Right lobe of liver (tissue), 6 donors: ENCODE measurements around the gene TCEAL6. TPM values are rescaled to one million over a fixed set of nuclear protein-coding genes. Genes with fewer than 3 reads are reported as not detected.
A peak's percentile ranks its signal among the peaks of the same experiment; 100 is the strongest.
"Not testable (repeated sequence)": the region's sequence is repeated elsewhere in the genome, so short reads cannot be mapped to it uniquely, and the experiment has no call there.

ENCODE experiments used
- ATAC-seq, 4 donors: fragments of 200-7000 bp; cut with Tn5 transposase; one replicate each; pipeline ENCODE4 v1.9.1; 2020; ENCODE audit warnings: mild to moderate bottlenecking in 4 of 4, moderate library complexity in 4 of 4
- DNase-seq, 3 donors: peaks; one replicate each; pipeline ENCODE4 v3.0.0-alpha.2; 2020
- H3K27ac ChIP-seq, 3 donors: fragments of 200-600 bp; one replicate each; pipeline ENCODE4 v1.8.0; 2022
- H3K27me3 ChIP-seq, 2 donors: fragments of 200-600 bp; one replicate each; pipeline ENCODE4 v1.8.0; 2022
- H3K36me3 ChIP-seq, 4 donors: fragments of 200-600 bp; sonication (generic) in 1 of 4; one replicate each; pipeline versions ENCODE4 v1.5.1 to v1.8.0; 2017 to 2022; ENCODE audit warnings: control low read depth in 1 of 4
- H3K4me1 ChIP-seq, 4 donors: fragments of 200-600 bp; sonication (generic) in 1 of 4; one replicate each; pipeline versions ENCODE4 v1.5.1 to v1.8.0; 2017 to 2022; ENCODE audit warnings: control low read depth in 1 of 4
- H3K4me3 ChIP-seq, 3 donors: fragments of 200-600 bp; one replicate each; pipeline ENCODE4 v1.8.0; 2022
- H3K9me3 ChIP-seq, 4 donors: fragments of 200-600 bp; sonication (generic) in 1 of 4; one replicate each; pipeline versions ENCODE4 v1.5.1 to v1.8.0; 2017 to 2022; ENCODE audit warnings: control low read depth in 1 of 4
- CTCF ChIP-seq, 4 donors: fragments of 200-600 bp in 3 of 4; fragments of 450-650 bp in 1 of 4; IDR thresholded peaks; one replicate each; pipeline versions ENCODE4 v1.5.1 to v1.8.0; 2016 to 2022; ENCODE audit warnings: antibody characterized with exemption in 4 of 4, mild to moderate bottlenecking in 2 of 4
- POLR2A ChIP-seq: fragments of 450-650 bp; IDR thresholded peaks from one replicate; pipeline ENCODE4 v1.6.1; 2017; ENCODE audit warnings: antibody characterized with exemption, mild to moderate bottlenecking
- WGBS: methylation state at CpG from one replicate; pipeline ENCODE4 v1.1.6; 2018; ENCODE audit warnings: low coverage, low lambda C conversion rate; ENCODE audit not compliant: insufficient coverage; ENCODE audit errors: missing lambda C conversion rate; 5-methylcytosine and 5-hydroxymethylcytosine counted together
- intact Hi-C, 2 donors: fragments of 100-400 bp; cut with DNase I; formaldehyde crosslinking; loops; one replicate each; pipeline versions ENCODE4 v1.11.2 to v1.14.1; 2022
- total RNA-seq, 6 experiments: library from RNA; depleted of rRNA in 2 of 6; stranded (reverse); fragments of >200 nt in 2 of 6; fragmentation: NEBNext Ultra II Directional in 3 of 6; extraction: Animal tissue kit (Norgen Biotek cat#: 25700) in 3 of 6; gene quantifications; one replicate each; pipeline versions ENCODE4 v1.1.0 to v1.2.4, GENCODE V29; 2016 to 2023
- donor health status: DM: no; HTN: yes; CAD: no.
- donor health status: DM: no; HTN: no; CAD: no.
- donor health status: DM: no; HTN: no; CAD: no.
- donor health status: DM: no; HTN: yes; CAD: no.
- donor health status: DM: no; HTN: yes; CAD: no.

Gene TCEAL6
- total RNA-seq, 6 experiments from 2014 or later: not detected

- TF ChIP-seq CTCF (IDR thresholded peaks at IDR 0.05): no peak
- no peak for TF ChIP-seq POLR2A
- Histone ChIP-seq H3K27me3 (peaks cover 6% of the 10 kb centered on the region in 2 donors), H3K36me3 (no peaks in the 10 kb centered on the region), H3K9me3 (no peaks in the 10 kb centered on the region), H3K4me3 (no peak overlapping the region), H3K4me1 (no peaks in the 10 kb centered on the region), H3K27ac (no peak overlapping the region)
- DNase-seq (no peak), ATAC-seq (no peak)
- intact Hi-C loops: no loop called here
- WGBS: 30% methylated on average over 8 of the region's 8 CpGs
Observed at GRCh38 chrX:102126863-102127262, 15.4 kb downstream of the TCEAL6 start.

GRCh38 chrX:102126080-102126818, 16.0 kb downstream of the TCEAL6 start:
- H3K4me3 ChIP-seq, intact Hi-C loops, DNase-seq, H3K27me3 ChIP-seq, H3K27ac ChIP-seq, H3K36me3 ChIP-seq, H3K9me3 ChIP-seq, H3K4me1 ChIP-seq: not testable (repeated sequence)
- 20% methylated on average over 10 of the region's 21 CpGs for WGBS
- peak in 1 of 4 donors; percentile 21 for ATAC-seq

GRCh38 chrX:102125436-102125835, 16.8 kb downstream of the TCEAL6 start, which contains the start of gene TCEAL2:
TCEAL2 (plus strand) TSS chrX:102125679; CDS start chrX:102126831, 1,152 bp downstream.
- H3K36me3 ChIP-seq, H3K27ac ChIP-seq, H3K27me3 ChIP-seq, intact Hi-C loops, H3K4me1 ChIP-seq, H3K4me3 ChIP-seq, H3K9me3 ChIP-seq, DNase-seq: not testable (repeated sequence)
- 60% methylated on average over 1 of the region's 38 CpGs for WGBS
- peak in 1 of 4 donors; percentile 19 for ATAC-seq

GRCh38 chrX:102125014-102125413, 17.3 kb downstream of the TCEAL6 start:
- H3K4me1 ChIP-seq, H3K36me3 ChIP-seq, H3K27me3 ChIP-seq, DNase-seq, H3K4me3 ChIP-seq, H3K9me3 ChIP-seq, intact Hi-C loops, H3K27ac ChIP-seq: not testable (repeated sequence)
- ATAC-seq: peak in 1 of 4 donors; percentile 17
- 14% methylated on average over 2 of the region's 10 CpGs for WGBS

GRCh38 chrX:102115748-102116147, 26.5 kb downstream of the TCEAL6 start:
- WGBS: no CpG with 5 or more reads among the region's 2 CpGs
- no peaks in the 10 kb centered on the region for H3K4me1 ChIP-seq
- no peaks in the 10 kb centered on the region for H3K9me3 ChIP-seq
- H3K4me3 ChIP-seq: no peak overlapping the region
- H3K27me3 ChIP-seq: peaks cover 0 to 11% of the 10 kb centered on the region in 2 donors
- intact Hi-C loops: no loop called here
- DNase-seq (no peak), ATAC-seq (no peak)
- no peak overlapping the region for H3K27ac ChIP-seq
- H3K36me3 ChIP-seq: no peaks in the 10 kb centered on the region
- TF ChIP-seq POLR2A (no peak), CTCF (IDR thresholded peaks at IDR 0.05) (no peak)

GRCh38 chrX:102113367-102113766, 28.9 kb downstream of the TCEAL6 start:
- no peak overlapping the region for H3K27ac ChIP-seq
- DNase-seq (no peak), ATAC-seq (no peak)
- H3K4me3 ChIP-seq: no peak overlapping the region
- TF ChIP-seq CTCF (IDR thresholded peaks at IDR 0.05): no peak
- no peaks in the 10 kb centered on the region for H3K9me3 ChIP-seq
- intact Hi-C loops: no loop called here
- 42% methylated on average over 4 of the region's 4 CpGs for WGBS
- peaks cover 0 to 11% of the 10 kb centered on the region in 2 donors for H3K27me3 ChIP-seq
- no peaks in the 10 kb centered on the region for H3K4me1 ChIP-seq
- no peaks in the 10 kb centered on the region for H3K36me3 ChIP-seq

Other genes with a start within 250 kb of the TCEAL6 start
- gene ZMAT1, start 210.5 kb downstream of the TCEAL6 start, total RNA-seq: 1 to 10 TPM; 2.3 to 5.7 (median 2.8) TPM
- not detected for gene TCEAL2, start 16.8 kb downstream of the TCEAL6 start, total RNA-seq
- gene BEX5, start 13.5 kb upstream of the TCEAL6 start, total RNA-seq: 1 to 10 TPM in 3 of 6 experiments, under 1 TPM in 2, not detected in 1; 0.81 to 2.4 (median 1.1) TPM
- gene TCP11X1, start 72.8 kb upstream of the TCEAL6 start, total RNA-seq: not detected
- gene NXF2, start 104.7 kb upstream of the TCEAL6 start, total RNA-seq: not detected